Measurements from ENCODE around the gene WDR91. TPM values are rescaled to one million over a fixed set of nuclear protein-coding genes. Genes with fewer than 3 reads are reported as not detected.

WDR91 gene
- total RNA-seq, 1 donor from 2014 or later, result 5.4 TPM

- Histone ChIP-seq H3K27me3 (no peaks in the 10 kb centered on the region), H4K20me1 (ENCODE audit: low read depth) (no peaks in the 10 kb centered on the region), H3F3A (ENCODE audit: low read depth) (no peaks in the 10 kb centered on the region), H3K27ac (no peak overlapping the region), H3K9ac (no peak overlapping the region), H2AFZ (replicated peaks) (no peak overlapping the region), H3K79me2 (ENCODE audit: low read depth) (no peaks in the 10 kb centered on the region), H3K4me2 (no peak overlapping the region), H3K4me3 (no peak overlapping the region), H3K36me3 (no peaks in the 10 kb centered on the region), H3K4me1 (no peaks in the 10 kb centered on the region), H3K9me3 (ENCODE audit: low read depth) (peaks cover 15% of the 10 kb centered on the region)
- TF ChIP-seq EZH2phosphoT487 (IDR thresholded peaks at IDR 0.05) (no peak), EZH2 (IDR thresholded peaks at IDR 0.05) (no peak)
- TF ChIP-seq, protein P1, sequence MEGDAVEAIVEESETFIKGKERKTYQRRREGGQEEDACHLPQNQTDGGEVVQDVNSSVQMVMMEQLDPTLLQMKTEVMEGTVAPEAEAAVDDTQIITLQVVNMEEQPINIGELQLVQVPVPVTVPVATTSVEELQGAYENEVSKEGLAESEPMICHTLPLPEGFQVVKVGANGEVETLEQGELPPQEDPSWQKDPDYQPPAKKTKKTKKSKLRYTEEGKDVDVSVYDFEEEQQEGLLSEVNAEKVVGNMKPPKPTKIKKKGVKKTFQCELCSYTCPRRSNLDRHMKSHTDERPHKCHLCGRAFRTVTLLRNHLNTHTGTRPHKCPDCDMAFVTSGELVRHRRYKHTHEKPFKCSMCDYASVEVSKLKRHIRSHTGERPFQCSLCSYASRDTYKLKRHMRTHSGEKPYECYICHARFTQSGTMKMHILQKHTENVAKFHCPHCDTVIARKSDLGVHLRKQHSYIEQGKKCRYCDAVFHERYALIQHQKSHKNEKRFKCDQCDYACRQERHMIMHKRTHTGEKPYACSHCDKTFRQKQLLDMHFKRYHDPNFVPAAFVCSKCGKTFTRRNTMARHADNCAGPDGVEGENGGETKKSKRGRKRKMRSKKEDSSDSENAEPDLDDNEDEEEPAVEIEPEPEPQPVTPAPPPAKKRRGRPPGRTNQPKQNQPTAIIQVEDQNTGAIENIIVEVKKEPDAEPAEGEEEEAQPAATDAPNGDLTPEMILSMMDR (IDR thresholded peaks at IDR 0.05), result no peak
- Mint-ChIP-seq H3K4me3 (no peak overlapping the region), H3K36me3 (peaks cover 36% of the 10 kb centered on the region), H3K9me3 (peaks cover 44% of the 10 kb centered on the region), H3K27me3 (ENCODE audit: insufficient read depth, low read depth) (peaks cover 6% of the 10 kb centered on the region), H3K4me1 (peaks cover 2% of the 10 kb centered on the region), H3K27ac (no peak overlapping the region)
- DNase-seq (ENCODE audit: low spot score), result no peak
These were observed 53.1 kb downstream of the WDR91 start for GRCh38 chr7:135158141-135158655.

DNA sequence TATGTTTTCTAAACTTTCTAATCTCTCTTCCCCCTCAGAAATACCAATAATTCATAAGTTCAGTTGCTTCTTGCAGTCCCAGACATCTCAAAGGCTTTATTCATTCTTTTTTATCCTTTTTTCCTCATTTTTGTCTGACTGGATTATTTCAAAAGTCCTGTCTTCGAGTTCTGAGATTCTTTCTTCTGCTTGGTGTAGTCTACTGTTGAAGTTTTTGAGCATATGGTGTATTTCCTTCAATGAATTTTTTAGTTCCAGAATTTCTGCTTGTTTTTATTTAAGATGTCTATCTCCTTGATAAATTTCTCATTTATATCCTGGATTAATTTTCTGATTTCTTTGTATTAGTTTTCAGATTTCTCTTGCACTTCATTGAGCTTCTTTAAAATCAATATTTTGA is 55.0 kb downstream of the WDR91 start:
- Histone ChIP-seq H3F3A (ENCODE audit: low read depth) (no peaks in the 10 kb centered on the region), H2AFZ (replicated peaks) (no peak overlapping the region), H3K36me3 (no peaks in the 10 kb centered on the region), H3K79me2 (ENCODE audit: low read depth) (no peaks in the 10 kb centered on the region), H3K9ac (no peak overlapping the region), H3K27ac (no peak overlapping the region), H4K20me1 (ENCODE audit: low read depth) (no peaks in the 10 kb centered on the region), H3K9me3 (ENCODE audit: low read depth) (peaks cover 7% of the 10 kb centered on the region), H3K4me2 (no peak overlapping the region), H3K27me3 (no peaks in the 10 kb centered on the region), H3K4me3 (no peak overlapping the region), H3K4me1 (no peaks in the 10 kb centered on the region)
- Mint-ChIP-seq H3K9me3 (peaks cover 44% of the 10 kb centered on the region), H3K4me3 (no peak overlapping the region), H3K27ac (no peak overlapping the region), H3K36me3 (peaks cover 28% of the 10 kb centered on the region), H3K27me3 (ENCODE audit: insufficient read depth, low read depth) (no peaks in the 10 kb centered on the region), H3K4me1 (peaks cover 2% of the 10 kb centered on the region)
- DNase-seq (ENCODE audit: low spot score), result no peak
- TF ChIP-seq, protein P1 (IDR thresholded peaks at IDR 0.05), result no peak
- TF ChIP-seq EZH2 (IDR thresholded peaks at IDR 0.05), result no peak
- no peak for TF ChIP-seq EZH2phosphoT487 (IDR thresholded peaks at IDR 0.05)

- Mint-ChIP-seq H3K27me3 (ENCODE audit: insufficient read depth, low read depth) (no peaks in the 10 kb centered on the region), H3K4me3 (no peak overlapping the region), H3K9me3 (peaks cover 37% of the 10 kb centered on the region), H3K4me1 (no peaks in the 10 kb centered on the region), H3K36me3 (peaks cover 16% of the 10 kb centered on the region), H3K27ac (no peak overlapping the region)
- Histone ChIP-seq H3K4me3 (no peak overlapping the region), H4K20me1 (ENCODE audit: low read depth) (no peaks in the 10 kb centered on the region), H3K4me1 (no peaks in the 10 kb centered on the region), H3K79me2 (ENCODE audit: low read depth) (no peaks in the 10 kb centered on the region), H3K27ac (no peak overlapping the region), H3K9me3 (ENCODE audit: low read depth) (peaks cover 7% of the 10 kb centered on the region), H3K36me3 (no peaks in the 10 kb centered on the region), H3K9ac (no peak overlapping the region), H3K4me2 (no peak overlapping the region), H2AFZ (replicated peaks) (no peak overlapping the region), H3F3A (ENCODE audit: low read depth) (no peaks in the 10 kb centered on the region), H3K27me3 (no peaks in the 10 kb centered on the region)
- TF ChIP-seq EZH2 (IDR thresholded peaks at IDR 0.05) (no peak), EZH2phosphoT487 (IDR thresholded peaks at IDR 0.05) (no peak)
- TF ChIP-seq, protein P1 (IDR thresholded peaks at IDR 0.05), result no peak
- DNase-seq (ENCODE audit: low spot score), result no peak
These were observed 56.6 kb downstream of the WDR91 start for GRCh38 chr7:135154734-135155133.
